SK-N-SH (cell line): ENCODE measurements around the gene RNU11. TPM values are rescaled to one million over a fixed set of nuclear protein-coding genes. Genes with fewer than 3 reads are reported as not detected.

Experiments used
- CTCF ChIA-PET: fragments of 300-600, 350-600 bp; formaldehyde crosslinking; extraction: SDS; loops from one replicate; lab custom pipeline; 2021; lab: Yijun Ruan, JAX
- POLR2A ChIA-PET: fragments of 350-600 bp; sonication (Branson Sonifier 250); formaldehyde crosslinking; extraction: SDS; loops from one replicate; lab custom pipeline; 2020; ENCODE audit warnings: antibody characterized with exemption, inconsistent platforms; lab: Yijun Ruan, JAX
- DNase-seq: peaks from one replicate; pipeline ENCODE4 v3.0.0; 2012
- H2AFZ ChIP-seq: fragments of 200-600 bp; sonication (generic); 2 replicates; pipeline ENCODE4 v1.8.1; 2016; ENCODE audit warnings: antibody characterized with exemption, mild to moderate bottlenecking, low read depth
- H3F3A ChIP-seq: fragments of 200-600 bp; sonication (generic); replicated peaks from 2 replicates; pipeline ENCODE3; 2016; ENCODE audit warnings: antibody characterized with exemption, mild to moderate bottlenecking; ENCODE audit not compliant: insufficient read depth
- H3K27ac ChIP-seq, 2 experiments: fragments of 200-500 bp in 1 of 2; fragments of 200-600 bp in 1 of 2; sonication (Bioruptor generic) in 1 of 2; sonication (generic), shearing (Covaris generic) in 1 of 2; 2 replicates each; pipeline versions ENCODE4 v1.5.1 to v1.6.1; 2014 to 2016; ENCODE audit warnings: low read depth in 2 of 2, inconsistent platforms in 1 of 2, low read length in 1 of 2, mild to moderate bottlenecking in 1 of 2, mixed read lengths in 1 of 2
- H3K27me3 ChIP-seq: fragments of 200-600 bp; sonication (generic), shearing (Covaris generic); 2 replicates; pipeline ENCODE4 v1.6.1; 2016; ENCODE audit warnings: mixed run types; ENCODE audit not compliant: insufficient read depth
- H3K36me3 ChIP-seq, 2 experiments: fragments of 200-500 bp in 1 of 2; fragments of 200-600 bp in 1 of 2; sonication (Bioruptor generic) in 1 of 2; sonication (generic) in 1 of 2; replicated peaks in 1 of 2; 2 replicates each; pipeline versions ENCODE3 to v1.5.1; 2014 to 2016; ENCODE audit warnings: low read length in 1 of 2, mild to moderate bottlenecking in 1 of 2; ENCODE audit not compliant: insufficient read depth in 2 of 2, control insufficient read depth in 1 of 2
- H3K4me1 ChIP-seq, 2 experiments: fragments of 200-500 bp in 1 of 2; fragments of 200-600 bp in 1 of 2; sonication (Bioruptor generic) in 1 of 2; sonication (generic), shearing (Covaris generic) in 1 of 2; 2 replicates each; pipeline versions ENCODE4 v1.5.1 to v1.6.1; 2014 to 2016; ENCODE audit warnings: low read depth in 1 of 2, low read length in 1 of 2, mixed run types in 1 of 2; ENCODE audit not compliant: insufficient read depth in 2 of 2, control insufficient read depth in 1 of 2
- H3K4me2 ChIP-seq: fragments of 200-600 bp; sonication (generic), shearing (Covaris generic); 2 replicates; pipeline ENCODE4 v1.6.1; 2017; ENCODE audit warnings: mixed run types
- H3K4me3 ChIP-seq, 2 experiments: fragments of 200-500 bp in 1 of 2; fragments of 200-600 bp in 1 of 2; sonication (Bioruptor generic) in 1 of 2; sonication (generic), shearing (Covaris generic) in 1 of 2; 2 replicates each; pipeline versions ENCODE4 v1.5.1 to v1.8.1; 2014 to 2016; ENCODE audit warnings: low read depth in 2 of 2, inconsistent platforms in 1 of 2, low read length in 1 of 2, mild to moderate bottlenecking in 1 of 2, mixed read lengths in 1 of 2, moderate library complexity in 1 of 2
- H3K79me2 ChIP-seq: fragments of 200-600 bp; sonication (generic); 2 replicates; pipeline ENCODE4 v1.8.1; 2017; ENCODE audit warnings: mild to moderate bottlenecking; ENCODE audit not compliant: insufficient read depth
- H3K9ac ChIP-seq: fragments of 200-600 bp; sonication (generic); 2 replicates; pipeline ENCODE4 v1.6.1; 2017; ENCODE audit warnings: mixed run types
- H3K9me2 ChIP-seq: fragments of 200-600 bp; sonication (generic); 2 replicates; pipeline ENCODE4 v1.6.1; 2017; ENCODE audit warnings: mixed run types
- H3K9me3 ChIP-seq: fragments of 200-600 bp; sonication (generic); 2 replicates; pipeline ENCODE4 v1.6.1; 2017; ENCODE audit warnings: mixed run types, mild to moderate bottlenecking, moderate library complexity
- H4K20me1 ChIP-seq: fragments of 200-600 bp; sonication (generic); 2 replicates; pipeline ENCODE4 v1.6.1; 2017; ENCODE audit warnings: mild to moderate bottlenecking, mixed run types; ENCODE audit not compliant: insufficient read depth
- CHD2 ChIP-seq: fragments of 150-350 bp; IDR thresholded peaks from 2 replicates; pipeline ENCODE4 v1.6.1; 2018; ENCODE audit warnings: low read length; ENCODE audit not compliant: partially characterized antibody
- EP300 ChIP-seq, 2 experiments: IDR thresholded peaks; 2 replicates each; pipeline versions ENCODE4 v1.4.0 to v1.6.1; 2012; ENCODE audit warnings: borderline replicate concordance in 1 of 2, low read depth in 1 of 2, low read length in 1 of 2
- EZH2phosphoT487 ChIP-seq: fragments of 200-600 bp; sonication (generic); IDR thresholded peaks from 2 replicates; pipeline ENCODE4 v1.6.1; 2017; ENCODE audit warnings: low read depth, mixed run types, mild to moderate bottlenecking, antibody characterized with exemption, moderate library complexity, borderline replicate concordance
- FOSL2 ChIP-seq: IDR thresholded peaks from 2 replicates; pipeline ENCODE4 v1.4.0; 2012; ENCODE audit warnings: low read depth, mild to moderate bottlenecking, moderate library complexity, borderline replicate concordance
- FOXJ3 ChIP-seq: sonication (generic); formaldehyde crosslinking; IDR thresholded peaks from 2 replicates; pipeline ENCODE4 v1.5.1; 2020; ENCODE audit warnings: mild to moderate bottlenecking, missing genetic modification reagents
- FOXM1 ChIP-seq: IDR thresholded peaks from 2 replicates; pipeline ENCODE4 v1.4.0; 2012; ENCODE audit warnings: low read depth, mild to moderate bottlenecking
- JUND ChIP-seq: IDR thresholded peaks from 2 replicates; pipeline ENCODE4 v1.4.0; 2012
- MAX ChIP-seq: IDR thresholded peaks from 2 replicates; pipeline ENCODE4 v1.4.0; 2012; ENCODE audit warnings: low read depth
- MXI1 ChIP-seq: IDR thresholded peaks from 2 replicates; pipeline ENCODE4 v1.6.1; 2012; ENCODE audit warnings: mild to moderate bottlenecking, low read depth, low read length, improper control_type of control experiment
- NRF1 ChIP-seq: IDR thresholded peaks from 2 replicates; pipeline ENCODE4 v1.6.1; 2012; ENCODE audit warnings: low read depth, mild to moderate bottlenecking, low read length
- RCOR1 ChIP-seq: fragments of 150-350 bp; IDR thresholded peaks from 2 replicates; pipeline ENCODE4 v1.6.1; 2017; ENCODE audit warnings: antibody characterized with exemption, low read length
- REST ChIP-seq: IDR thresholded peaks from 2 replicates; pipeline ENCODE4 v1.6.1; 2012; ENCODE audit warnings: mild to moderate bottlenecking, low read depth, low read length, moderate library complexity
- RFX5 ChIP-seq: IDR thresholded peaks from 2 replicates; pipeline ENCODE4 v1.6.1; 2012; ENCODE audit warnings: mild to moderate bottlenecking, improper control_type of control experiment, low read length
- RXRA ChIP-seq: IDR thresholded peaks from 2 replicates; pipeline ENCODE4 v1.4.0; 2012; ENCODE audit warnings: low read depth, mild to moderate bottlenecking, borderline replicate concordance
- SMC3 ChIP-seq: IDR thresholded peaks from 2 replicates; pipeline ENCODE4 v1.6.1; 2012; ENCODE audit warnings: low read depth, low read length, improper control_type of control experiment
- TEAD4 ChIP-seq: IDR thresholded peaks from 2 replicates; pipeline ENCODE4 v1.4.0; 2012; ENCODE audit warnings: mild to moderate bottlenecking, borderline replicate concordance; ENCODE audit not compliant: insufficient read depth
- WGBS: methylation state at CpG from one replicate; pipeline ENCODE4 v1.1.6; 2017; ENCODE audit warnings: low lambda C conversion rate; 5-methylcytosine and 5-hydroxymethylcytosine counted together
- polyA plus RNA-seq, 3 experiments: library from polyadenylated mRNA; depleted of rRNA; stranded (reverse); fragments of >200 nt; gene quantifications; 2 replicates each; pipeline ENCODE4 v1.2.3, GENCODE V29; 2012
- TF ChIP-seq, protein P1 (sequence below): IDR thresholded peaks from 2 replicates; pipeline ENCODE4 v1.4.0; 2012; ENCODE audit warnings: low read depth, borderline replicate concordance
- TF ChIP-seq, protein P2 (sequence below): fragments of 150-350 bp; IDR thresholded peaks from 2 replicates; pipeline ENCODE4 v1.6.1; 2017; ENCODE audit warnings: antibody characterized with exemption, low read length, low read depth, borderline replicate concordance
- TF ChIP-seq, protein P3 (sequence below): fragments of 200-600 bp; sonication (generic); IDR thresholded peaks from 2 replicates; pipeline ENCODE4 v1.6.1; 2017; ENCODE audit warnings: antibody characterized with exemption, mild to moderate bottlenecking, moderate library complexity

Gene RNU11
- polyA plus RNA-seq, 1 of the 3 experiments (the other 2 are of a cell fraction), result not detected

DNA sequence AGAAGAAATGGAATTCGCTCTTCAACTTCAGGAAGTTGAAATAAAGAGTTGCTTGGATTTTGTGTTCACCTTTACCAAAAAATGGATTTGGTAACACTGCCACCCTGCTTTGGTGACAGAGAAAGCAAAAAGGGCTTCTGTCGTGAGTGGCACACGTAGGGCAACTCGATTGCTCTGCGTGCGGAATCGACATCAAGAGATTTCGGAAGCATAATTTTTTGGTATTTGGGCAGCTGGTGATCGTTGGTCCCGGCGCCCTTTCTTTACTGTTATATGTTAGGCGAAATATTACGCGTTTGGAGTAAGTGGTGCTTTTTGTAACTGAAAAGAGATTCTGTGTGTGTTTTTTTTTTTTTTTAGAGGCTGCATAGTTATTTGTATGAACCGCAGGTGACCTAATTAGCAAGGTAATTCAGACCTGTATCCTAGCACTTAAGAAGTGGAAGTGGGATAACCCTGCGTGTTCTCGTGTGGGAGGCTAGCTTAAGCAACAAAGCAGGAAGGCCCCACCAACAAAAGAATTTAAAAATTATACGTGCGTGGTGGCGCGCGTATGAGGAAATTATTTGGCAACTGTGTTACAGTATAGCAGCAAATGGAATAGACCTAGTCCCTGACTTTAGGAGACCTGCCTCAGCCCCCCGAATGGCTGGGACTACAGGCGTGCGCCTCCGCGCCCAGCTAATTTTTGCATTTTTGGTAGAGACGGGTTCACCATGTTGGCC, at the start of gene RNU11 (continued):
- TF ChIP-seq, protein P1, sequence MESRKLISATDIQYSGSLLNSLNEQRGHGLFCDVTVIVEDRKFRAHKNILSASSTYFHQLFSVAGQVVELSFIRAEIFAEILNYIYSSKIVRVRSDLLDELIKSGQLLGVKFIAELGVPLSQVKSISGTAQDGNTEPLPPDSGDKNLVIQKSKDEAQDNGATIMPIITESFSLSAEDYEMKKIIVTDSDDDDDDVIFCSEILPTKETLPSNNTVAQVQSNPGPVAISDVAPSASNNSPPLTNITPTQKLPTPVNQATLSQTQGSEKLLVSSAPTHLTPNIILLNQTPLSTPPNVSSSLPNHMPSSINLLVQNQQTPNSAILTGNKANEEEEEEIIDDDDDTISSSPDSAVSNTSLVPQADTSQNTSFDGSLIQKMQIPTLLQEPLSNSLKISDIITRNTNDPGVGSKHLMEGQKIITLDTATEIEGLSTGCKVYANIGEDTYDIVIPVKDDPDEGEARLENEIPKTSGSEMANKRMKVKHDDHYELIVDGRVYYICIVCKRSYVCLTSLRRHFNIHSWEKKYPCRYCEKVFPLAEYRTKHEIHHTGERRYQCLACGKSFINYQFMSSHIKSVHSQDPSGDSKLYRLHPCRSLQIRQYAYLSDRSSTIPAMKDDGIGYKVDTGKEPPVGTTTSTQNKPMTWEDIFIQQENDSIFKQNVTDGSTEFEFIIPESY, result peak; percentile 95
- TF ChIP-seq MXI1 (peak; percentile 85), TEAD4 (peak; percentile 90), RXRA (peak; percentile 69; the same call in 1 of the 2 replicates), SMC3 (no peak), EZH2phosphoT487 (no peak), RCOR1 (peak; percentile 79), RFX5 (no peak), FOXJ3 (CRISPR knock-in tag) (no peak), FOSL2 (peak; percentile 64), FOXM1 (peak; percentile 61; the same call in 1 of the 2 replicates)
- TF ChIP-seq, protein P2, sequence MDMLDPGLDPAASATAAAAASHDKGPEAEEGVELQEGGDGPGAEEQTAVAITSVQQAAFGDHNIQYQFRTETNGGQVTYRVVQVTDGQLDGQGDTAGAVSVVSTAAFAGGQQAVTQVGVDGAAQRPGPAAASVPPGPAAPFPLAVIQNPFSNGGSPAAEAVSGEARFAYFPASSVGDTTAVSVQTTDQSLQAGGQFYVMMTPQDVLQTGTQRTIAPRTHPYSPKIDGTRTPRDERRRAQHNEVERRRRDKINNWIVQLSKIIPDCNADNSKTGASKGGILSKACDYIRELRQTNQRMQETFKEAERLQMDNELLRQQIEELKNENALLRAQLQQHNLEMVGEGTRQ, result no peak

GRCh38 chr1:28601696-28602095, 46.7 kb upstream of the RNU11 start:
- Histone ChIP-seq H3K79me2 (no peaks in the 10 kb centered on the region), H3K4me3 (peak overlapping the region in 1 of 2 experiments; percentile 25; a peak in 1 of 4 replicates)
- POLR2A ChIA-PET, result interaction anchor here (0.7 to 1.8 kb wide), 2 partner anchors 20 to 94 kb away, joined by 3 to 14 read pairs; no protein-coding TSS in a partner anchor
- TF ChIP-seq RXRA (peak; percentile 31; the same call in 1 of the 2 replicates), FOXM1 (no peak), REST (peak; percentile 40; the same call in 1 of the 2 replicates), RCOR1 (no peak), CHD2 (no peak), NRF1 (no peak), MAX (peak; percentile 40; the same call in 1 of the 2 replicates), TEAD4 (peak; percentile 68; the same call in 1 of the 2 replicates), EP300 (IDR thresholded peaks at IDR 0.05; ENCODE audit: borderline replicate concordance in 1 of 2, low read depth in 1 of 2, low read length in 1 of 2) (peak in 1 of 2 experiments; percentile 60; a peak in 1 of 4 replicates), JUND (peak; percentile 94)
- TF ChIP-seq, protein P2, result no peak
- TF ChIP-seq, protein P3, sequence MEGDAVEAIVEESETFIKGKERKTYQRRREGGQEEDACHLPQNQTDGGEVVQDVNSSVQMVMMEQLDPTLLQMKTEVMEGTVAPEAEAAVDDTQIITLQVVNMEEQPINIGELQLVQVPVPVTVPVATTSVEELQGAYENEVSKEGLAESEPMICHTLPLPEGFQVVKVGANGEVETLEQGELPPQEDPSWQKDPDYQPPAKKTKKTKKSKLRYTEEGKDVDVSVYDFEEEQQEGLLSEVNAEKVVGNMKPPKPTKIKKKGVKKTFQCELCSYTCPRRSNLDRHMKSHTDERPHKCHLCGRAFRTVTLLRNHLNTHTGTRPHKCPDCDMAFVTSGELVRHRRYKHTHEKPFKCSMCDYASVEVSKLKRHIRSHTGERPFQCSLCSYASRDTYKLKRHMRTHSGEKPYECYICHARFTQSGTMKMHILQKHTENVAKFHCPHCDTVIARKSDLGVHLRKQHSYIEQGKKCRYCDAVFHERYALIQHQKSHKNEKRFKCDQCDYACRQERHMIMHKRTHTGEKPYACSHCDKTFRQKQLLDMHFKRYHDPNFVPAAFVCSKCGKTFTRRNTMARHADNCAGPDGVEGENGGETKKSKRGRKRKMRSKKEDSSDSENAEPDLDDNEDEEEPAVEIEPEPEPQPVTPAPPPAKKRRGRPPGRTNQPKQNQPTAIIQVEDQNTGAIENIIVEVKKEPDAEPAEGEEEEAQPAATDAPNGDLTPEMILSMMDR, result no peak

More at GRCh38 chr1:28601696-28602095, 46.7 kb upstream of the RNU11 start:
- H3K36me3 ChIP-seq, result peaks cover 3 to 19% of the 10 kb centered on the region in 2 experiments
- no peaks in the 10 kb centered on the region for H3K9me2 ChIP-seq
- H2AFZ ChIP-seq, result no peak overlapping the region
- CTCF ChIA-PET, result interaction anchor here (1.4 to 6.4 kb wide), 11 partner anchors 10 to 353 kb away, joined by 3 to 48 read pairs (median 11); no protein-coding TSS in a partner anchor
- 14% methylated on average over 3 of the region's 3 CpGs for WGBS
- peaks cover 32% of the 10 kb centered on the region for H3F3A ChIP-seq
- H3K27me3 ChIP-seq, result no peaks in the 10 kb centered on the region
- peak overlapping the region; percentile 71 for H3K4me2 ChIP-seq
- DNase-seq, result no peak
- H3K9ac ChIP-seq, result no peak overlapping the region
- peaks cover 0 to 13% of the 10 kb centered on the region in 2 experiments; a peak in 3 of 4 replicates for H3K4me1 ChIP-seq
- H4K20me1 ChIP-seq, result peaks cover 4% of the 10 kb centered on the region; the same call in 1 of the 2 replicates
- peak overlapping the region in 1 of 2 experiments; percentile 69; a peak in 2 of 4 replicates for H3K27ac ChIP-seq
- H3K9me3 ChIP-seq, result no peaks in the 10 kb centered on the region
